Caco-2 (cell line): ENCODE data around the gene CERT1. TPM values are rescaled to one million over a fixed set of nuclear protein-coding genes. Genes with fewer than 3 reads are reported as not detected.

Experiments
- BruUV-seq: library from RNA; stranded (reverse); fragments of 400-500 nt; replicated peaks from 2 replicates; lab custom pipeline; 2021; lab: Mats Ljungman, UMichigan
- CTCF ChIA-PET: fragments of 300-600 bp; sonication (Branson Sonifier 250); formaldehyde crosslinking; loops from one replicate; lab custom pipeline; 2022; ENCODE audit warnings: antibody characterized with exemption; lab: Charles Lee
- POLR2A ChIA-PET: fragments of 300-600 bp; sonication (Branson Sonifier 250); formaldehyde crosslinking; loops from one replicate; lab custom pipeline; 2022; ENCODE audit warnings: antibody characterized with exemption; lab: Charles Lee
- DNase-seq, 2 experiments: peaks; one replicate each; pipeline versions ENCODE4 v3.0.0 to v3.0.0-alpha.2; 2020 to 2022
- H3K27me3 ChIP-seq: replicated peaks from 2 replicates; pipeline ENCODE4 v1.6.0; 2011; ENCODE audit warnings: low read length; ENCODE audit not compliant: control insufficient read depth, insufficient read depth
- H3K36me3 ChIP-seq: 2 replicates; pipeline ENCODE4 v1.5.1; 2011; ENCODE audit warnings: low read length; ENCODE audit not compliant: control insufficient read depth, insufficient read depth
- H3K4me1 ChIP-seq: fragments of 250-450 bp; sonication (Bioruptor Pico); 2 replicates; pipeline ENCODE4 v1.5.1; 2020; ENCODE audit warnings: mild to moderate bottlenecking
- H3K4me3 ChIP-seq: 2 replicates; pipeline ENCODE4 v1.5.1; 2011; ENCODE audit warnings: low read depth, mild to moderate bottlenecking, control low read depth, low read length
- H3K9me3 ChIP-seq: fragments of 250-450 bp; sonication (Bioruptor Pico); 2 replicates; pipeline ENCODE4 v1.5.1; 2020; ENCODE audit warnings: mild to moderate bottlenecking, moderate library complexity
- H3K27ac Mint-ChIP-seq: one replicate; pipeline ENCODE4 v1.8.0; 2022; ENCODE audit warnings: mixed read lengths; ENCODE audit not compliant: unreplicated experiment
- H3K27me3 Mint-ChIP-seq: one replicate; pipeline ENCODE4 v1.8.0; 2022; ENCODE audit warnings: mixed read lengths; ENCODE audit not compliant: insufficient read depth, unreplicated experiment
- H3K36me3 Mint-ChIP-seq: one replicate; pipeline ENCODE4 v1.8.0; 2022; ENCODE audit warnings: mild to moderate bottlenecking, mixed read lengths; ENCODE audit not compliant: insufficient read depth, unreplicated experiment
- H3K4me1 Mint-ChIP-seq: one replicate; pipeline ENCODE4 v1.8.0; 2022; ENCODE audit warnings: low read depth, mixed read lengths; ENCODE audit not compliant: unreplicated experiment
- H3K4me3 Mint-ChIP-seq: one replicate; pipeline ENCODE4 v1.8.0; 2022; ENCODE audit warnings: mild to moderate bottlenecking, moderate library complexity, mixed read lengths; ENCODE audit not compliant: unreplicated experiment
- H3K9me3 Mint-ChIP-seq: one replicate; pipeline ENCODE4 v1.8.0; 2022; ENCODE audit warnings: mixed read lengths; ENCODE audit not compliant: unreplicated experiment
- intact Hi-C: fragments of 100-400 bp; cut with micrococcal nuclease; formaldehyde crosslinking; loops from one replicate; pipeline ENCODE4 v1.10.0; 2022; ENCODE audit not compliant: unreplicated experiment
- total RNA-seq: library from RNA; stranded (reverse); gene quantifications from 2 replicates; pipeline ENCODE4 v1.2.3, GENCODE V29; 2022
- TF ChIP-seq, protein P1 (sequence below), 2 experiments: fragments of 200-600 bp in 1 of 2; IDR thresholded peaks; 1 replicate in 1 of 2; 2 replicates in 1 of 2; pipeline versions ENCODE4 v1.5.1 to v1.8.0; 2011 to 2022; ENCODE audit warnings: antibody characterized with exemption in 1 of 2, control low read depth in 1 of 2, inconsistent platforms in 1 of 2, low read depth in 1 of 2, low read length in 1 of 2, mild to moderate bottlenecking in 1 of 2, moderate library complexity in 1 of 2; ENCODE audit not compliant: insufficient read depth in 1 of 2, severe bottlenecking in 1 of 2, unreplicated experiment in 1 of 2

Gene CERT1
- total RNA-seq, 1 experiment from 2014 or later, result 44.3 TPM

DNA sequence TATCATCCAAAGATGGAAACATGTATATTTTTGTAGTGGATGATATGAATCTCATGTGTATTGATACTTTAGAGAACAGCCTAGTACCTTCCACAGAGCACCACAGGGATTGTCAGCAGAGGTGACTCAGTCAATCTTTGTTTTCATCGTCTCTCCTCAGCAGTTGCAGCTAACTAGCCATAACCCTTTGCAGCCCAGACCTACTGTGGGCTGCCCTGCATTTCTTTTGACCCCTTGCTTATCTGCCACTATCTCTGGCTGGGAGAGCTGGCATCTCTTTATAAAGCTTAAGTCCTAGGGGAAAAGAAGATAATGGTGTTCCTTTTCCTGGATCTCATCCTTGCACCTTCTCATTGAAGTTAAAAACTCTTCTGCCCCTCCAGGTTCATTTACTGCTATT lies 145.7 kb downstream of the CERT1 start:
- H3K4me3 ChIP-seq, result no peak overlapping the region
- Mint-ChIP-seq H3K27ac (no peak overlapping the region), H3K9me3 (no peaks in the 10 kb centered on the region), H3K4me1 (no peaks in the 10 kb centered on the region), H3K27me3 (no peaks in the 10 kb centered on the region), H3K4me3 (no peak overlapping the region), H3K36me3 (peaks cover 64% of the 10 kb centered on the region)
- no peak for DNase-seq
- H3K36me3 ChIP-seq, result peaks cover 2% of the 10 kb centered on the region; the same call in 1 of the 2 replicates
- intact Hi-C loops, result loop anchor here (5.0 to 10.0 kb wide), 2 partner anchors 299 to 317 kb away; no protein-coding TSS in a partner anchor
- H3K9me3 ChIP-seq, result no peaks in the 10 kb centered on the region
- BruUV-seq, result no TSS peak
- H3K27me3 ChIP-seq, result no peaks in the 10 kb centered on the region
- H3K4me1 ChIP-seq, result no peaks in the 10 kb centered on the region
- TF ChIP-seq, protein P1, sequence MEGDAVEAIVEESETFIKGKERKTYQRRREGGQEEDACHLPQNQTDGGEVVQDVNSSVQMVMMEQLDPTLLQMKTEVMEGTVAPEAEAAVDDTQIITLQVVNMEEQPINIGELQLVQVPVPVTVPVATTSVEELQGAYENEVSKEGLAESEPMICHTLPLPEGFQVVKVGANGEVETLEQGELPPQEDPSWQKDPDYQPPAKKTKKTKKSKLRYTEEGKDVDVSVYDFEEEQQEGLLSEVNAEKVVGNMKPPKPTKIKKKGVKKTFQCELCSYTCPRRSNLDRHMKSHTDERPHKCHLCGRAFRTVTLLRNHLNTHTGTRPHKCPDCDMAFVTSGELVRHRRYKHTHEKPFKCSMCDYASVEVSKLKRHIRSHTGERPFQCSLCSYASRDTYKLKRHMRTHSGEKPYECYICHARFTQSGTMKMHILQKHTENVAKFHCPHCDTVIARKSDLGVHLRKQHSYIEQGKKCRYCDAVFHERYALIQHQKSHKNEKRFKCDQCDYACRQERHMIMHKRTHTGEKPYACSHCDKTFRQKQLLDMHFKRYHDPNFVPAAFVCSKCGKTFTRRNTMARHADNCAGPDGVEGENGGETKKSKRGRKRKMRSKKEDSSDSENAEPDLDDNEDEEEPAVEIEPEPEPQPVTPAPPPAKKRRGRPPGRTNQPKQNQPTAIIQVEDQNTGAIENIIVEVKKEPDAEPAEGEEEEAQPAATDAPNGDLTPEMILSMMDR (IDR thresholded peaks at IDR 0.05; ENCODE audit: insufficient read depth in 1 of 2, low read depth in 1 of 2, low read length in 1 of 2, severe bottlenecking in 1 of 2, unreplicated experiment in 1 of 2), result no peak
- POLR2A ChIA-PET, result no interaction called here
- CTCF ChIA-PET, result no interaction called here

- Histone ChIP-seq H3K36me3 (peaks cover 2% of the 10 kb centered on the region; the same call in 1 of the 2 replicates), H3K4me3 (no peak overlapping the region), H3K4me1 (no peaks in the 10 kb centered on the region), H3K9me3 (no peaks in the 10 kb centered on the region), H3K27me3 (no peaks in the 10 kb centered on the region)
- no peak for DNase-seq
- H3K4me3 Mint-ChIP-seq, result no peak overlapping the region
- POLR2A ChIA-PET, result interaction anchor here (0.6 kb wide), 1 partner anchor 147 kb away, joined by 3 read pairs; the partner anchor contains the start of gene POLK
- H3K9me3 Mint-ChIP-seq, result no peaks in the 10 kb centered on the region
- peak overlapping the region; percentile 26 for H3K27ac Mint-ChIP-seq
- H3K36me3 Mint-ChIP-seq, result peaks cover 71% of the 10 kb centered on the region
- H3K4me1 Mint-ChIP-seq, result no peaks in the 10 kb centered on the region
- no TSS peak for BruUV-seq
- intact Hi-C loops, result loop anchor here (5.0 to 10.0 kb wide), 2 partner anchors 300 to 318 kb away; no protein-coding TSS in a partner anchor
- no peaks in the 10 kb centered on the region for H3K27me3 Mint-ChIP-seq
- TF ChIP-seq, protein P1 (IDR thresholded peaks at IDR 0.05; ENCODE audit: insufficient read depth in 1 of 2, low read depth in 1 of 2, low read length in 1 of 2, severe bottlenecking in 1 of 2, unreplicated experiment in 1 of 2), result no peak
- CTCF ChIA-PET, result no interaction called here
Observed at GRCh38 chr5:75364571-75365280, 146.7 kb downstream of the CERT1 start.

- Mint-ChIP-seq H3K4me1 (no peaks in the 10 kb centered on the region), H3K9me3 (no peaks in the 10 kb centered on the region), H3K36me3 (peaks cover 70% of the 10 kb centered on the region), H3K4me3 (peak overlapping the region; percentile 10), H3K27ac (peak overlapping the region; percentile 26), H3K27me3 (no peaks in the 10 kb centered on the region)
- DNase-seq, result no peak
- POLR2A ChIA-PET, result no interaction called here
- Histone ChIP-seq H3K36me3 (peaks cover 5% of the 10 kb centered on the region; the same call in 1 of the 2 replicates), H3K9me3 (no peaks in the 10 kb centered on the region), H3K27me3 (no peaks in the 10 kb centered on the region), H3K4me1 (no peaks in the 10 kb centered on the region), H3K4me3 (no peak overlapping the region)
- BruUV-seq, result no TSS peak
- intact Hi-C loops, result loop anchor here (10.0 kb wide), 1 partner anchor 301 kb away; no protein-coding TSS in a partner anchor
- CTCF ChIA-PET, result no interaction called here
- TF ChIP-seq, protein P1 (IDR thresholded peaks at IDR 0.05; ENCODE audit: insufficient read depth in 1 of 2, low read depth in 1 of 2, low read length in 1 of 2, severe bottlenecking in 1 of 2, unreplicated experiment in 1 of 2), result no peak
Observed at GRCh38 chr5:75363726-75364495, 147.5 kb downstream of the CERT1 start.
